HG03575 (cell line): ENCODE results near the gene DUOX1.

ENCODE experiments used
- ATAC-seq: cut with Tn5 transposase; IDR thresholded peaks from one replicate; pipeline ENCODE4 v1.9.1; 2021; ENCODE audit not compliant: unreplicated experiment, insufficient number of reproducible peaks, low FRiP score; ENCODE audit errors: extremely low read depth

DUOX1 gene

GRCh38 chr15:45137703-45138102 lies 7.9 kb downstream of the DUOX1 start:
- ATAC-seq: no peak

GRCh38 chr15:45138814-45139765 lies 9.3 kb downstream of the DUOX1 start:
- no peak for ATAC-seq

- ATAC-seq: no peak
These were observed 10.0 kb downstream of the DUOX1 start for GRCh38 chr15:45139770-45140169.

GRCh38 chr15:45140557-45141250 lies 10.9 kb downstream of the DUOX1 start:
- ATAC-seq: no peak

- ATAC-seq: no peak
These were observed 11.6 kb downstream of the DUOX1 start for GRCh38 chr15:45141386-45141785.

GRCh38 chr15:45143056-45143455 lies 13.3 kb downstream of the DUOX1 start:
- no peak for ATAC-seq

- no peak for ATAC-seq
These were observed 14.2 kb downstream of the DUOX1 start for GRCh38 chr15:45143946-45144345.

GRCh38 chr15:45144775-45145174 lies 15.0 kb downstream of the DUOX1 start:
- no peak for ATAC-seq

GRCh38 chr15:45146405-45146804 lies 16.6 kb downstream of the DUOX1 start:
- ATAC-seq: no peak

- ATAC-seq: no peak
These were observed 17.8 kb downstream of the DUOX1 start for GRCh38 chr15:45147606-45148005.

- ATAC-seq: no peak
These were observed 18.6 kb downstream of the DUOX1 start for GRCh38 chr15:45148076-45149059.

- no peak for ATAC-seq
These were observed 19.3 kb downstream of the DUOX1 start for GRCh38 chr15:45149060-45149459.

GRCh38 chr15:45150481-45150880 lies 20.7 kb downstream of the DUOX1 start:
- ATAC-seq: no peak

- ATAC-seq: no peak
These were observed 21.2 kb downstream of the DUOX1 start for GRCh38 chr15:45150997-45151396.

GRCh38 chr15:45151998-45152828 lies 22.4 kb downstream of the DUOX1 start:
- ATAC-seq: no peak

GRCh38 chr15:45155739-45156138 lies 25.9 kb downstream of the DUOX1 start:
- ATAC-seq: no peak

- ATAC-seq: no peak
These were observed 27.1 kb downstream of the DUOX1 start for GRCh38 chr15:45156744-45157455.

GRCh38 chr15:45157974-45158373 lies 28.2 kb downstream of the DUOX1 start:
- no peak for ATAC-seq
